ENCODE results near the gene GATA3. TPM values are rescaled to one million over a fixed set of nuclear protein-coding genes. Genes with fewer than 3 reads are reported as not detected.

The GATA3 gene
- total RNA-seq, 4 donors from 2014 or later: 0.80 to 5.8 (median 1.4) TPM; not detected in 1

- no peaks in the 10 kb centered on the region for H3K4me1 ChIP-seq
- peak overlapping the region; percentile 8 to 54 (median 30) for H3K27ac ChIP-seq
- H3K4me3 ChIP-seq: no peak overlapping the region
- no peaks in the 10 kb centered on the region for H3K27me3 ChIP-seq
- no peaks in the 10 kb centered on the region for H3K36me3 ChIP-seq
- no peak for TF ChIP-seq POLR2A (IDR thresholded peaks at IDR 0.05)
- TF ChIP-seq, protein P1, sequence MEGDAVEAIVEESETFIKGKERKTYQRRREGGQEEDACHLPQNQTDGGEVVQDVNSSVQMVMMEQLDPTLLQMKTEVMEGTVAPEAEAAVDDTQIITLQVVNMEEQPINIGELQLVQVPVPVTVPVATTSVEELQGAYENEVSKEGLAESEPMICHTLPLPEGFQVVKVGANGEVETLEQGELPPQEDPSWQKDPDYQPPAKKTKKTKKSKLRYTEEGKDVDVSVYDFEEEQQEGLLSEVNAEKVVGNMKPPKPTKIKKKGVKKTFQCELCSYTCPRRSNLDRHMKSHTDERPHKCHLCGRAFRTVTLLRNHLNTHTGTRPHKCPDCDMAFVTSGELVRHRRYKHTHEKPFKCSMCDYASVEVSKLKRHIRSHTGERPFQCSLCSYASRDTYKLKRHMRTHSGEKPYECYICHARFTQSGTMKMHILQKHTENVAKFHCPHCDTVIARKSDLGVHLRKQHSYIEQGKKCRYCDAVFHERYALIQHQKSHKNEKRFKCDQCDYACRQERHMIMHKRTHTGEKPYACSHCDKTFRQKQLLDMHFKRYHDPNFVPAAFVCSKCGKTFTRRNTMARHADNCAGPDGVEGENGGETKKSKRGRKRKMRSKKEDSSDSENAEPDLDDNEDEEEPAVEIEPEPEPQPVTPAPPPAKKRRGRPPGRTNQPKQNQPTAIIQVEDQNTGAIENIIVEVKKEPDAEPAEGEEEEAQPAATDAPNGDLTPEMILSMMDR (IDR thresholded peaks at IDR 0.05): no peak
- peak in 2 of 3 donors; percentile 55 to 73 for DNase-seq
- no peaks in the 10 kb centered on the region for H3K9me3 ChIP-seq
Observed at GRCh38 chr10:8061274-8062211, 7.1 kb downstream of the GATA3 start.

DNA sequence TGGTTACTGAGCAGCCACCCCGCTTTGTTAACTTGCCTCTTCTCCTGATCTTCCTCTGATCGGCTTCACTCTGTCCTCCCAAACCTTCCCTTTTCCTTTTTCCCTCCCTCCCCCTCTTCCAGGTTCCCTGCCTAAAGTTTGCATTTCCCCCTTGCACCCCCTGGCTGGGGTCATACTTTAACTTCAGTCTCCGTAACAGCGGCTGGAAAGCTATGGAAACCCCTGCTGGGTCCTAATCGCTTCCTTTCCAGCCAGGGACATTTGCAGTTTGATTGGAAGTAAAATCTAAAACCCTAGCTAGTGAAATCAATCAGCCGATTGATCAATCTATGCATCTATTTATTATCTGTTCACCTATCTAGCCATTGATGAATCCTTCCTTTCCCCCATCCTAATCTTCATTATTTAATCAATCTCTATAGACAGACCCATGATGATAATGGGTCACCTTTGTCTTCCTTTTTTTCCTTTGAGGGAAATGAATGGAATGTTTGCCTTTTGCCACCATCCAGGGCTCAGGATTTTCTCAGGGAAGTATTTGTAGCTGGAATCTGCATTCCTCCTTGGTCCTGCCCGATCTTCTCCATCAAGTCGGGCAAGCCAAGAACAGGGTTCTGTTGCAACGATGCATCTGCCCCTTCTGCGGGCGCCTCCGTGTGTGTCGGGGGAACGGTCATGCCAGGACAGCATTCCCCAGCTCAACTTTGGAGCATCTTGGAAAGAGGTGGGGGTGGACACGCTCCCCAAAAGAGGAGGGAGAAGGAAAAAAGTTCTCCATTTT lies 8.8 kb downstream of the GATA3 start:
- TF ChIP-seq, protein P1 (IDR thresholded peaks at IDR 0.05): no peak
- TF ChIP-seq POLR2A (IDR thresholded peaks at IDR 0.05): no peak
- Histone ChIP-seq H3K9me3 (no peaks in the 10 kb centered on the region), H3K4me3 (no peak overlapping the region), H3K4me1 (no peaks in the 10 kb centered on the region), H3K27ac (no peak overlapping the region), H3K36me3 (no peaks in the 10 kb centered on the region), H3K27me3 (no peaks in the 10 kb centered on the region)
- no peak for DNase-seq

- no peaks in the 10 kb centered on the region for H3K9me3 ChIP-seq
- H3K4me1 ChIP-seq: no peaks in the 10 kb centered on the region
- no peaks in the 10 kb centered on the region for H3K27me3 ChIP-seq
- no peak overlapping the region for H3K4me3 ChIP-seq
- no peak for TF ChIP-seq POLR2A (IDR thresholded peaks at IDR 0.05)
- TF ChIP-seq, protein P1 (IDR thresholded peaks at IDR 0.05): no peak
- no peaks in the 10 kb centered on the region for H3K36me3 ChIP-seq
- H3K27ac ChIP-seq: no peak overlapping the region
- DNase-seq: no peak
Observed at GRCh38 chr10:8063935-8064334, 9.4 kb downstream of the GATA3 start.

DNA sequence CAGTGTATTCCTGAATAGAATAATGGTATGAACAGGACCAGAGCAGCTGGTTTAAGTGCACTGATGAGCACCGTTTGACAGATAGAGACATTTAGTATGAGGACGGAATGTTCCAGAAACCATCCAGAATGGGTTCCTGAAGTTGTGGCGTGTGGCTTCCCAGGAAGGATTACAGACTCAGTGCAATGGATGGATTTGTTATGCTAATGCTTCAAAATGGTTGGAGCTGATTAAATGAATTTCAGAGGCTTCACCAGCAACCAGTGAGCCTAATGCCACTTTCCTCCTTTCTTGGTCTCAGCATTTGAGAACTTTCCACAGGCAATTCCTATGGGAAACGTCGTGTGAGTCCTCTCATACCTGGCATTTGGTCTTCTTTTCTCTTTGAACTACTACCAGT lies 9.9 kb downstream of the GATA3 start:
- TF ChIP-seq, protein P1 (IDR thresholded peaks at IDR 0.05): no peak
- Histone ChIP-seq H3K4me1 (no peaks in the 10 kb centered on the region), H3K4me3 (no peak overlapping the region), H3K9me3 (no peaks in the 10 kb centered on the region), H3K36me3 (no peaks in the 10 kb centered on the region), H3K27me3 (no peaks in the 10 kb centered on the region), H3K27ac (no peak overlapping the region)
- DNase-seq: no peak

- H3K4me1 ChIP-seq: no peaks in the 10 kb centered on the region
- H3K27ac ChIP-seq: no peak overlapping the region
- DNase-seq: no peak
- no peaks in the 10 kb centered on the region for H3K9me3 ChIP-seq
- H3K27me3 ChIP-seq: no peaks in the 10 kb centered on the region
- TF ChIP-seq, protein P1 (IDR thresholded peaks at IDR 0.05): no peak
- no peak for TF ChIP-seq POLR2A (IDR thresholded peaks at IDR 0.05)
- H3K36me3 ChIP-seq: no peaks in the 10 kb centered on the region
- H3K4me3 ChIP-seq: no peak overlapping the region
Observed at GRCh38 chr10:8065651-8066050, 11.2 kb downstream of the GATA3 start.
